Measurements from ENCODE around the gene C4orf36. TPM values are rescaled to one million over a fixed set of nuclear protein-coding genes. Genes with fewer than 3 reads are reported as not detected.

Gene C4orf36
- total RNA-seq, 1 donor from 2014 or later, result 2.3 TPM

DNA sequence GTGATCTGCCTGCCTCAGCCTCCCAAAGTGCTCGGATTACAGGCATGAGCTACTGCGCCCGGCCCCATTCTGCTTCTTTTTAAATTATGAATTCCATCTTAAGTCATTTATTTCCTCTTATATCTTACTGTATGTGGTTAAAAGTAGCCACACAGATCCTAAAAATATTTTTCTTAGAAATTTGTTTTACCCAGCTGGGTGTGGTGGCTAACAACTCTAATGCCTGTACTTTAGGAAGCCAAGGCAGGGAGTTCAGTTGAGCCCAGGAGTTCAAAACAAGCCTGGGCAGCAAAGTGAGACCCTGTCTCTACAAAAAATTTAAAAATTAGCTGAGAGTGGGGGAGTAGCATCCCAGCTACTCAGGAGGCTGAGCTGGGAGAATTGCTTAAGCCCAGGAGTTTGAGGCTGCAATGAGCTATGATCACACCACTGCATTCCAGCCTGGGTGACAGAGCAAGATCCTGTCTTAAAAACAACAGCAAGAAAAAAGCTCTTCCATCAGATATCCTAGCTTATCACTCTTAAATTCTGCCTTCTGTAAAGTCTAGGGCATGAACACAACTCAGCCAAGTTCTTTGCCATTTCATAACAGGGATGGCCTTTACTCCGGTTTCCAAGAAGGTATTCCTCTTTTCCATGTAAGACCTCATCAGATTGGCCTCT is 27.5 kb upstream of the C4orf36 start:
- Histone ChIP-seq H3K27me3 (no peaks in the 10 kb centered on the region), H3K9me3 (no peaks in the 10 kb centered on the region), H3K4me3 (no peak overlapping the region), H3K4me1 (no peaks in the 10 kb centered on the region), H3K36me3 (no peaks in the 10 kb centered on the region), H3K27ac (no peak overlapping the region)
- ATAC-seq (no peak), DNase-seq (no peak)
- TF ChIP-seq CTCF (IDR thresholded peaks at IDR 0.05), result no peak
- intact Hi-C loops (cut with DNase I), result loop anchor here (5.0 kb wide), 1 partner anchor 318 kb away; no protein-coding TSS in a partner anchor

DNA sequence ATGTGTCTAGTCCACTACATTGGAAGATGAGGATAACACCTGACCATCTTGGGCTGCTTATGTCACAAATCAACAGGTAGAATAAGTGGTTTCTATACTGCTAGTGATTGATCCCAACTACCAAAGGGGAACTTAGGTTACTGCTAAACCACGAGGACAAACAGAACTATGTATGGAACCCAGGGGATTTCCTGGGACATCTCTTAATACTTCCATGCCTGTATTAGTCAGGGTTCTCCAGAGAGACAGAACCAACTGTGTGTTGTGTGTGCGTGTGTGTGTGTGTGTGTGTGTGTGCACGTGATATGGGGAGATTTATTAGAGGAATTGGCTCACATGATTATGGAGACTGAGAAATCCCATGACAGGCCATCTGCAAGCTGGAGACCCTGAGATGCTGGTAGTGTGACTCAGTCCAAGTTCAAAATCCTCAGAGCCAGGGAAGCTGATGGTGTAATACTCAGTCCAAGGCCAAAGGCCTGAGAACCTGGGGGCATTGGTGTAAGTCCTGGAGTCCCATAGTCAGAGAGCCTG is 26.4 kb upstream of the C4orf36 start:
- Histone ChIP-seq H3K4me3 (no peak overlapping the region), H3K36me3 (no peaks in the 10 kb centered on the region), H3K4me1 (no peaks in the 10 kb centered on the region), H3K9me3 (no peaks in the 10 kb centered on the region), H3K27ac (no peak overlapping the region), H3K27me3 (no peaks in the 10 kb centered on the region)
- intact Hi-C loops (cut with DNase I), result no loop called here
- DNase-seq, result no peak
- ATAC-seq, result no peak
- no peak for TF ChIP-seq CTCF (IDR thresholded peaks at IDR 0.05)

GRCh38 chr4:86917212-86918039 is 25.2 kb upstream of the C4orf36 start:
- no peaks in the 10 kb centered on the region for H3K4me1 ChIP-seq
- H3K27me3 ChIP-seq, result no peaks in the 10 kb centered on the region
- H3K27ac ChIP-seq, result no peak overlapping the region
- no peak for ATAC-seq
- intact Hi-C loops (cut with DNase I), result no loop called here
- no peaks in the 10 kb centered on the region for H3K36me3 ChIP-seq
- DNase-seq, result no peak
- H3K9me3 ChIP-seq, result no peaks in the 10 kb centered on the region
- no peak for TF ChIP-seq CTCF (IDR thresholded peaks at IDR 0.05)
- no peak overlapping the region for H3K4me3 ChIP-seq

DNA sequence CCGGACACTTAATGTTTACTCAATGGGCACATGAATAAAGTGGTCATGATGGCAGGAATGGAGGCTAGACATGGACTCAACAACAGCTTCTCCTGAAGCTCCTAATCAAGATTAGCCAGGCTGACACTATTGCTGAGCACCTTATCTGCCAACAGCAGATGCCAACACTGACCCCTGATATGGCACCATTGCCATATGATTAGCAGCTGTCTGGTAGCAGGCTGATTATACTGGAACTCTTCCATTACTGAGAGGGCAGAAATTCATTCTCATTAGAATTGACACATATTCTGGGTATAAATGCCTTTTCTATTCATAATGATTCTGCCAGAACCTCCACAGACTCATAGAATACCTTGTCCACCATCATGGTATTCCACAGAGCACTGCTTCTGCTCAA is 24.2 kb upstream of the C4orf36 start:
- Histone ChIP-seq H3K4me3 (no peak overlapping the region), H3K4me1 (no peaks in the 10 kb centered on the region), H3K27ac (no peak overlapping the region), H3K9me3 (no peaks in the 10 kb centered on the region), H3K36me3 (no peaks in the 10 kb centered on the region), H3K27me3 (no peaks in the 10 kb centered on the region)
- no peak for ATAC-seq
- DNase-seq, result no peak
- intact Hi-C loops (cut with DNase I), result no loop called here
- TF ChIP-seq CTCF (IDR thresholded peaks at IDR 0.05), result no peak

GRCh38 chr4:86910820-86911684 is 18.8 kb upstream of the C4orf36 start:
- Histone ChIP-seq H3K27me3 (no peaks in the 10 kb centered on the region), H3K4me3 (no peak overlapping the region), H3K4me1 (peaks cover 22% of the 10 kb centered on the region), H3K36me3 (no peaks in the 10 kb centered on the region), H3K9me3 (no peaks in the 10 kb centered on the region), H3K27ac (no peak overlapping the region)
- DNase-seq (no peak), ATAC-seq (no peak)
- intact Hi-C loops (cut with DNase I), result no loop called here
- no peak for TF ChIP-seq CTCF (IDR thresholded peaks at IDR 0.05)
